ENCODE data around the gene TMEM270. TPM values are rescaled to one million over a fixed set of nuclear protein-coding genes. Genes with fewer than 3 reads are reported as not detected.

The TMEM270 gene
- total and polyA plus RNA-seq, 2 of the 8 experiments (the other 6 are each of a cell fraction or from before 2014, with no cell fraction given) = 0.26 TPM; not detected in 1

- Histone ChIP-seq H3K4me2 (ENCODE audit: insufficient read depth in 1 of 2, low read depth in 2 of 2, low read length in 2 of 2) (no peak overlapping the region), H4K8ac (ENCODE audit: extremely low read depth, insufficient read depth, low read length) (no peak overlapping the region), H3K56ac (replicated peaks; ENCODE audit: insufficient read length, low read depth, low read length) (no peak overlapping the region), H3K23ac (ENCODE audit: insufficient read length) (no peak overlapping the region), H3K79me1 (ENCODE audit: low read depth, low read length) (no peaks in the 10 kb centered on the region), H3K4me1 (replicated peaks in 1 of 4; ENCODE audit: control insufficient read depth in 3 of 4, insufficient read depth in 4 of 4, low read length in 3 of 4) (peaks cover 0 to 8% (median 5%) of the 10 kb centered on the region in 4 experiments; a peak in 5 of 7 replicates), H3K4me3 (ENCODE audit: extremely low read depth in 1 of 4, insufficient read depth in 2 of 4, low read depth in 3 of 4, low read length in 4 of 4) (no peak overlapping the region), H4K91ac (replicated peaks; ENCODE audit: insufficient read length, low read length) (no peak overlapping the region), H2AFZ (ENCODE audit: low read length) (no peak overlapping the region), H4K20me1 (replicated peaks in 1 of 2; ENCODE audit: control insufficient read depth in 1 of 2, insufficient read depth in 2 of 2, low read length in 2 of 2) (no peaks in the 10 kb centered on the region), H3K23me2 (ENCODE audit: low read depth, low read length) (peaks cover 6% of the 10 kb centered on the region; the same call in 1 of the 2 replicates), H4K5ac (ENCODE audit: insufficient read length, low read depth, low read length) (no peak overlapping the region), H2BK20ac (ENCODE audit: low read length) (peak overlapping the region; percentile 62; the same call in 1 of the 2 replicates), H2AK5ac (ENCODE audit: low read depth, low read length) (peak overlapping the region; percentile 45; the same call in 1 of the 2 replicates), H2BK12ac (ENCODE audit: low read depth, low read length) (peak overlapping the region; percentile 52; the same call in 1 of the 2 replicates), H3K36me3 (ENCODE audit: control insufficient read depth in 2 of 4, insufficient read depth in 4 of 4, low read length in 3 of 4) (no peaks in the 10 kb centered on the region; a peak in 1 of 8 replicates), H3K14ac (ENCODE audit: insufficient read length) (no peak overlapping the region), H3K9me3 (ENCODE audit: insufficient read depth in 2 of 2, low read depth in 1 of 2, low read length in 1 of 2) (peaks cover 5 to 7% of the 10 kb centered on the region in 2 experiments; a peak in 2 of 4 replicates), H3K18ac (ENCODE audit: extremely low read depth, low read length) (no peak overlapping the region), H3K9ac (replicated peaks in 1 of 4; ENCODE audit: extremely low read depth in 1 of 4, low read depth in 3 of 4, low read length in 3 of 4) (no peak overlapping the region), H3K79me2 (ENCODE audit: control insufficient read depth in 1 of 2, insufficient read depth in 2 of 2, low read length in 2 of 2) (no peaks in the 10 kb centered on the region), H3K27ac (ENCODE audit: low read depth, low read length) (no peak overlapping the region), H3K4ac (replicated peaks; ENCODE audit: insufficient read length, low read depth, low read length) (no peak overlapping the region), H2BK15ac (ENCODE audit: low read length) (peak overlapping the region; percentile 6; the same call in 1 of the 2 replicates), H2BK120ac (replicated peaks; ENCODE audit: low read depth, low read length) (no peak overlapping the region), H2BK5ac (ENCODE audit: low read depth, low read length) (no peak overlapping the region), H3K27me3 (replicated peaks in 1 of 4; ENCODE audit: control insufficient read depth in 3 of 4, extremely low read depth in 1 of 4, insufficient read depth in 3 of 4, low read length in 3 of 4) (no peaks in the 10 kb centered on the region)
- POLR2A ChIA-PET (ENCODE audit: partially characterized antibody) = interaction anchor here (0.6 to 6.5 kb wide), 8 partner anchors 8 to 518 kb away, joined by 4 to 96 read pairs (median 7); partner anchors contain the start of gene CLDN4
- CTCF ChIA-PET (ENCODE audit: partially characterized antibody) = interaction anchor here (0.9 to 7.1 kb wide), 13 partner anchors 7 to 140 kb away, joined by 3 to 65 read pairs (median 7); partner anchors contain the start of gene CLDN4
- TF ChIP-seq ZNF274 (IDR thresholded peaks at IDR 0.05; ENCODE audit: borderline replicate concordance, extremely low read depth, low read length) (no peak), RBBP5 (IDR thresholded peaks at IDR 0.05; ENCODE audit: borderline replicate concordance, low read depth, low read length) (no peak)
- DNase-seq (ENCODE audit: low read depth in 1 of 2, low spot score in 2 of 2) (no peak), FAIRE-seq (no peak)
- WGBS, 2 experiments (ENCODE audit: extremely low coverage in 1 of 2, insufficient coverage in 1 of 2, insufficient read length in 1 of 2, insufficient replicate concordance in 2 of 2, low coverage in 1 of 2, low lambda C conversion rate in 2 of 2, missing lambda C conversion rate in 1 of 2) = 88% methylated on average over 5 of the region's 7 CpGs; no CpG with 5 or more reads in 1 of the 2 experiments
Observed at GRCh38 chr7:73839290-73839689, 21.7 kb upstream of the TMEM270 start.
